Activated CD8-positive, alpha-beta T cell treated with anti-CD3 and anti-CD28 coated beads, Interleukin-2, amount 10 ng/mL, durations not matched to agents 7 days and 5 days (primary cell): ENCODE results near the gene VEZF1. TPM values are rescaled to one million over a fixed set of nuclear protein-coding genes. Genes with fewer than 3 reads are reported as not detected.

ENCODE experiments used
- ATAC-seq: fragments of 150-1000 bp; cut with Tn5 transposase; one replicate; pipeline ENCODE4 v1.10.0; 2021; ENCODE audit warnings: moderate library complexity
- CTCF ChIA-PET: fragments of 350-600 bp; sonication (Branson Sonifier 250); formaldehyde crosslinking; loops from one replicate; lab custom pipeline; 2021; ENCODE audit warnings: antibody characterized with exemption; lab: Charles Lee
- POLR2A ChIA-PET: fragments of 350-600 bp; sonication (Branson Sonifier 250); formaldehyde crosslinking; loops from one replicate; lab custom pipeline; 2021; ENCODE audit warnings: antibody characterized with exemption; lab: Charles Lee
- DNase-seq: peaks from one replicate; pipeline ENCODE4 v3.0.0-alpha.2; 2020
- H3K27ac Mint-ChIP-seq: one replicate; pipeline ENCODE4 v1.8.0; 2021; ENCODE audit warnings: mild to moderate bottlenecking, mixed read lengths
- H3K27me3 Mint-ChIP-seq: one replicate; pipeline ENCODE4 v1.8.0; 2021; ENCODE audit warnings: low read depth, mixed read lengths
- H3K36me3 Mint-ChIP-seq: one replicate; pipeline ENCODE4 v1.8.0; 2021; ENCODE audit warnings: low read depth, mixed read lengths
- H3K4me1 Mint-ChIP-seq: one replicate; pipeline ENCODE4 v1.8.0; 2021; ENCODE audit warnings: low read depth, mixed read lengths
- H3K4me3 Mint-ChIP-seq: one replicate; pipeline ENCODE4 v1.8.0; 2021; ENCODE audit warnings: mild to moderate bottlenecking, mixed read lengths
- H3K9me3 Mint-ChIP-seq: one replicate; pipeline ENCODE4 v1.8.0; 2022; ENCODE audit warnings: mixed read lengths; ENCODE audit not compliant: insufficient read depth
- total RNA-seq, 2 experiments: library from RNA; stranded (reverse); gene quantifications; one replicate each; pipeline ENCODE4 v1.2.3, GENCODE V29; 2021

The VEZF1 gene
- total RNA-seq, 2 experiments from 2014 or later: 37.5 to 37.6 TPM

DNA sequence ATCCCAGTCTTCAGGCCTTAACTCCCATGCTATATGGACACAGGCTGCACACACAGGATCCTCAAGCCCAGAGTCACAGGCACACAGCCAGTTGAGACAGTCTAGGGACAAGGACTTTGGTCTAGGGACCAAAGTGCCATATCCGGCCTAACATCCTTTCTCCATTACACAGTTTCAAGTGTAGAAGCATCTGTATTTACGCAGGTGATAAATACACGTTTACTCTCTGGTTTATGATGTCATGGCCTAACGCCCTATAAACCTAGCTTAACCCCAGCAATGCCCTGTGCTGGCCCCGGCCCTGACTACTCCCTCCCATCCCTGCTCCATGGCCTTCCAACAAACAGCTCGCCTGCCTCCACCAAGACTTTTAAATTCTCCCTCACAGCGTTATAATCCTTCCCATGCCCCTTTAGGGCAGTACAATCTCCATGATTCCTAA lies 50.0 kb downstream of the VEZF1 start:
- CTCF ChIA-PET: interaction anchor here (0.9 kb wide), 1 partner anchor 9 kb away, joined by 3 read pairs; no protein-coding TSS in a partner anchor
- no peak for ATAC-seq
- POLR2A ChIA-PET: no interaction called here
- no peak for DNase-seq
- Mint-ChIP-seq H3K27me3 (peaks cover 15% of the 10 kb centered on the region), H3K9me3 (no peaks in the 10 kb centered on the region), H3K27ac (no peak overlapping the region), H3K36me3 (no peaks in the 10 kb centered on the region), H3K4me1 (peaks cover 11% of the 10 kb centered on the region), H3K4me3 (no peak overlapping the region)

GRCh38 chr17:57937492-57937891 lies 50.6 kb downstream of the VEZF1 start:
- ATAC-seq: no peak
- Mint-ChIP-seq H3K4me1 (peaks cover 11% of the 10 kb centered on the region), H3K36me3 (no peaks in the 10 kb centered on the region), H3K27me3 (peaks cover 15% of the 10 kb centered on the region), H3K9me3 (no peaks in the 10 kb centered on the region), H3K4me3 (no peak overlapping the region), H3K27ac (no peak overlapping the region)
- DNase-seq: no peak
- POLR2A ChIA-PET: no interaction called here
- CTCF ChIA-PET: no interaction called here

DNA sequence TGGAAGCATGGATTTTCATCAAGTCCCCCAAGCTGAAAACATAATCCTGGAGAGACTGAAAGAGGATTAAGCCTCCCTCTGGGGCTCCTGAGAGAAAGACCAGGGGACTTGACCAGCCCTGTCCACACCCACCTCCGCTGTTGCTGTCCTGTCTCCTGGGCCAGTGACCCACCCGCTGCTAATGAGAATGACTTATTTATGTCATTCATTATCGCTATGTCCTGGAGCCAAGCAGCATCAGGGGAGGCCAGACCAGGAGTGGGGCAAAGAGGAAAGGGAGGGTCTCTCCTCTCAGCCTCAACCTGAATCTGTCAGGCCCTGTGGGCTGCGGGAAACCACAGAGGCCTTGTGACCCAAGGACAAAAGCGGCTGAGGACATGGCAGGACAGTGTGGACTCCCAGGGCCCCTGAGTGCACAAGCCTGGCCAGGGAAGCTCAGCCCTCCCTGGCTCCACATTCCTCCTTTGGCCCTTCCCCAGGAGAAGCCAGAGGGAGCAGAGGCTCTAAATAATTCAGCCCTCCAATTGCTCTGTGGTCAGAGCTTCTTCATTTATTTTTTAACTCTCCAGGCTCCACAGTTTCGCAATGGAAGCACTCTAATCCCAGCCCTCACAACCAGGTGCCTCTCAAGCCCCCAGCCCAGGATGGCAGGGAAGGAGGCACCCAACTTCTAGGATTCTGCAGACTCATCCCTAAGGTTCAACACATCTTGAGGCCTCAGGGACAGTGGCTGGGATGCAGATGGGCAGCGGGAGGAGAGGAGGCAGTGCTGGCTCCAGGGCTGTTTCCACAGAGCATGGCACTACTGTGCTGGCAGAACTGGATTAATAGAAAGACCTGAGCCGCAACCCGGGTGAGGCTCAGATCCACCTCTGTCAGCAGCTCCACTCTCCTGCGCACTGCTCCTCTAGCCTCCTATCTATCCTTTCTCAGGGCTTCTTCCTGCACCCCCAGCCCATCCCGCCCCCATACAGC lies 51.9 kb downstream of the VEZF1 start:
- ATAC-seq: no peak
- no peak overlapping the region for H3K27ac Mint-ChIP-seq

DNA sequence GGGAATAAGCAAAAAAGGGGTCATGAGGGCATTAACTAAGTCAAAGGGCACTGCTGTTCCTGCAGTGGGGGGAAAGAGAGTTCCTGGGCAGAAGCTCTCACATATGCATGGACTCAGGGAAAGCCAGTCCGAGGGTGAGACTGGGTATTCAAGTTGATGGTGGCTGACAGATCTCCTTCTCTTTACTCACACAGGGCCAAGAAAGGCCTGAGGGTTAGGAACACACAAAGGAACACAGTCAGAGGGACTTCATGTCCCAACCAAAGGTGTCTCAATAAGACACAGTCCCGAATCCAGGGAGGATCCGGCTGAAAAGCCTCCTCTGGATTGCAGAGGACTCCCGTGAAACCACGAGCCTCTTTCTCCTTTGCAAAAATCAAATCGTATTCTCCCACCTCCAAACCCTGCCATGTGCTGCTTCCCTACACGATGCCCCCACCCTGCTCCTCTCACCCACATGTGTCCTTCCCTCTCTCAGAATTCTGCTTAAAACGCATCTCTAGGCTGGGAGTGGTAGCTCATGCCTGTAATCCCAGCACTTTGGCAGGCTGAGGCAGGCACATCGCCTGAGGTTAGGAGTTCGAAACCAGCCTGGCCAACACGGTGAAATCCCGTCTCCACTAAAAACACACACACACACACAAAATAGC lies 56.4 kb downstream of the VEZF1 start:
- Mint-ChIP-seq H3K36me3 (no peaks in the 10 kb centered on the region), H3K4me3 (no peak overlapping the region), H3K27ac (no peak overlapping the region), H3K27me3 (peaks cover 12% of the 10 kb centered on the region), H3K9me3 (no peaks in the 10 kb centered on the region), H3K4me1 (no peaks in the 10 kb centered on the region)
- CTCF ChIA-PET: no interaction called here
- no peak for DNase-seq
- POLR2A ChIA-PET: no interaction called here
- no peak for ATAC-seq

More for the DNA sequence above, 51.9 kb downstream of the VEZF1 start:
- CTCF ChIA-PET: no interaction called here
- H3K4me3 Mint-ChIP-seq: no peak overlapping the region
- no peaks in the 10 kb centered on the region for H3K36me3 Mint-ChIP-seq
- POLR2A ChIA-PET: no interaction called here
- H3K9me3 Mint-ChIP-seq: no peaks in the 10 kb centered on the region
- DNase-seq: no peak
- peaks cover 14% of the 10 kb centered on the region for H3K27me3 Mint-ChIP-seq
- peaks cover 11% of the 10 kb centered on the region for H3K4me1 Mint-ChIP-seq

GRCh38 chr17:57930239-57930638 lies 57.8 kb downstream of the VEZF1 start:
- Mint-ChIP-seq H3K36me3 (no peaks in the 10 kb centered on the region), H3K9me3 (no peaks in the 10 kb centered on the region), H3K4me3 (no peak overlapping the region), H3K27me3 (peaks cover 12% of the 10 kb centered on the region), H3K27ac (no peak overlapping the region), H3K4me1 (no peaks in the 10 kb centered on the region)
- ChIA-PET POLR2A (no interaction called here), CTCF (no interaction called here)
- no peak for DNase-seq
- ATAC-seq: no peak

DNA sequence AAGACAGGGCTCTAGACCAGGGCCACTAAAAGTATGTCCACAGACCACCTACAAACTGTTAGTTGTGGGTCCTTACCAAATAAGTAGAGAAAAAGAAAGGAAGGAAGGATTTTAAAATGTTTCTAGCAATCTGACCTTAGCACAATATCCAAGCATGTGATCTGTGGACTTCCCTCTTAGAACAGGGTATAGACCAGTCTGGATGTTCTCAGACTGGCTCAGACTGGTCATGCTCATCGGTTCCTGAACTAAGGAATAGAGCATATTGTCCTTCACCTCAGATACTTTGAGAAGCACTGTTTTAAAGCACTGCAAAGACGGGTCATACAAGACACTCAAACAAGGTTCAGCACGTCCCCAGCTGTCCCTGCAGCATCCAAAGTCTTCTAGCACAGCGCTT lies 58.7 kb downstream of the VEZF1 start:
- no peak for ATAC-seq
- no peak for DNase-seq
- H3K27me3 Mint-ChIP-seq: peaks cover 14% of the 10 kb centered on the region
- no peaks in the 10 kb centered on the region for H3K9me3 Mint-ChIP-seq
- peaks cover 3% of the 10 kb centered on the region for H3K4me1 Mint-ChIP-seq
- H3K36me3 Mint-ChIP-seq: no peaks in the 10 kb centered on the region
- H3K4me3 Mint-ChIP-seq: no peak overlapping the region
- H3K27ac Mint-ChIP-seq: no peak overlapping the region
- POLR2A ChIA-PET: no interaction called here
- CTCF ChIA-PET: no interaction called here

DNA sequence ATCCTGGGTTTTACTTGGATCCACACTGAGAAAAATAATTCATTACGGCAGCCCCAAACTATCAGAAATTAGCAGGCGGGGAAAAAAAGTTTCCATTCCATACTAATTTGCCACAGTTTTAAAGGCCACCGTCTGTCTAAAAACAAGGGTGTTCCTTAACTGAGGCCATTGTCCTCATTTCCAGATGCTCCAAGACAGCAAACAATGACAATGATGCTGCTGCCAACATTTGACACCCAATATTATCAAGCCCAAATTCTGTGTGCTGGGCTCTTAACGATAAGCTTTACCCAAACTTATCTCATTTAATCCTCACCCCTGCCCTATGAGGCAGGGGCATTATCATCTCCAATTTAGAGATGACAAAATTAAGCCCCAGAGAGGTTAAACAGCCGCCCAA lies 59.1 kb downstream of the VEZF1 start:
- POLR2A ChIA-PET: no interaction called here

DNA sequence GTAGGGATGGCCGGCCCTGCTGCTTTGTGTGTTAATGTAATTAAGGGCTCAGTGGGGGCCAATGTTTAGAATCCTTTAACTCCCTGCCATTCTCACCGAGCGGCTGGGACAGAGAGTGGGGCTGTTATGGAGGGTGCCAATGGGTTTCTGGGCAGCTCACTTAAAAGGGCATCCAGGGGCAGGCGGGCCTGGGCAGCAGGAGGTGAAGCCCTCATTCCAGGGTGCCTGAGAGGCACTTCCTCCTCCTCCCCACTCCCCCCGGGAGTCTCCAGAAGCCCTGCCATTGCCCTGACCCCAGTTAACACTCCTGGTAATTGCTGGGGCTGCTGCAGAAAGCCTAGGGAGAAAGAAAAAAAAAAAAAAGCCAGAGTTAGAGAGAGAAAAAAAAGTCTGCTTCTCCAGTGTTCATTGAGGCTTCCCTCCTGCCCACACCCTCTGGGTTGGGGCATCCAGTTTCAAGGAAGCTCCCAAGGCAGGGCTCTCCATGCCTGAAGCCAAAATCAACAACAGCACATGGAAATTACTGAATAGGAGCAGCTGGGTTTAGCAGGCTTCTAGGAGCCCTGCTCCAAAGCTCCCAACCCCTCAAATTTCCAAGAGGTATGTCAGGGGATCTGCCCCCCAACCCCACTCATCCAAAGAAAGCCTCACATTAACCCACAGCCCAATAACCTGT lies 60.9 kb downstream of the VEZF1 start:
- CTCF ChIA-PET: interaction anchor here (1.1 to 1.2 kb wide), 2 partner anchors 12 to 183 kb away, joined by 3 read pairs; no protein-coding TSS in a partner anchor
- H3K4me3 Mint-ChIP-seq: no peak overlapping the region
- peaks cover 12% of the 10 kb centered on the region for H3K4me1 Mint-ChIP-seq
- no peaks in the 10 kb centered on the region for H3K9me3 Mint-ChIP-seq
- H3K36me3 Mint-ChIP-seq: no peaks in the 10 kb centered on the region
- POLR2A ChIA-PET: no interaction called here
- no peak overlapping the region for H3K27ac Mint-ChIP-seq
- no peak for ATAC-seq
- DNase-seq: no peak
- H3K27me3 Mint-ChIP-seq: peaks cover 18% of the 10 kb centered on the region

More for the DNA sequence above, 59.1 kb downstream of the VEZF1 start:
- Mint-ChIP-seq H3K4me3 (no peak overlapping the region), H3K36me3 (no peaks in the 10 kb centered on the region), H3K27ac (no peak overlapping the region), H3K27me3 (peaks cover 14% of the 10 kb centered on the region), H3K9me3 (no peaks in the 10 kb centered on the region), H3K4me1 (peaks cover 3% of the 10 kb centered on the region)
- no peak for ATAC-seq
- CTCF ChIA-PET: no interaction called here
- DNase-seq: no peak

DNA sequence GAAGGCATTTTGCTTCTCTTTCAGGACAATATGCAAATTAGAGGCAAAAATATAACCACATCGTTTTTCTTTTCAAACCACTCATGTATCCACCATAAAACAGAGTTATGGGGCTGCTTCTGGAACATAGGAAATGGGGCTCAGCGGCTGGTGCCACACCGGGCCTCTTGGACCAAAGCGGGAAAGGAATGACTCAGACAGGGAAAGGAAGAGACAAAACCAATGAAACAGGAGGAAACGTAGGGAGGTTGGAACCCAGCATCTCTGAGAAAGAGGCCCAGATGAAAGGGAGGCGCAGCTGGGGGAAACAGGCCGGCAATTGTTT lies 61.4 kb downstream of the VEZF1 start:
- H3K27ac Mint-ChIP-seq: peak overlapping the region; percentile 43
- no peaks in the 10 kb centered on the region for H3K36me3 Mint-ChIP-seq
- no peaks in the 10 kb centered on the region for H3K9me3 Mint-ChIP-seq
- peaks cover 20% of the 10 kb centered on the region for H3K27me3 Mint-ChIP-seq
- no peak overlapping the region for H3K4me3 Mint-ChIP-seq
- peaks cover 12% of the 10 kb centered on the region for H3K4me1 Mint-ChIP-seq
- ATAC-seq (no peak), DNase-seq (no peak)
- ChIA-PET CTCF (interaction anchor here (1.2 to 1.4 kb wide), 2 partner anchors 34 to 184 kb away, joined by 3 read pairs; no protein-coding TSS in a partner anchor), POLR2A (no interaction called here)

DNA sequence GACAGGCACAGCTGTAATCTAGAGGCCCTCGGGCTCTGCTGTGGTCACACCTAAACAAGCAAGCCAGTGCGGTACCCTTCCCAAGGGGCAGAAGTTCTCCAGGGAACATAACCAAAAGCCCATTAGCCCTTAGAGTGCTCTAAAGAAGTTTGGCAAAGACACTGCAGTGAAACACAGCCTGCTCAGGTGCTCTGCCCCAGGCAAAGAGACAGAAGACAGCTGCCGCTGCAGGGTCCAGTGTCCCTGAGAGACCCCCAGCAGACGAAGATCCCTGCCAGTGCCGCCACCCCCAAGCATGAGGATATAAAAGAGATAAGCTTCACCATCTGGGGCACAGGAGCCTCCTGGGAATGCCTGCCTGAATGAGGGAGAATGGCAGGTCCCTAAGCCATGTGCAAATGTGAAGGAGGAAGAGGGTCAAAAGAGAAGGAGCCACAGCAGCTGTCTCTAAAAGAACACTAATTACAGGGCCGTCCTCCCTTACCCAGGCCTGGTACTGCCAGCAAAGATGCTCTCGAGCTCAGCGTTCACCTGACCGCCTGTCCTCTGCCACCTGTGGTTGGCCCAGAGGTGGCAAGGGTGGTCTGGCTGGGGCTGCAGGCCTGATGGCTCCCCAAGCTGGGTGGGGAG lies 62.6 kb downstream of the VEZF1 start:
- CTCF ChIA-PET: interaction anchor here (0.6 to 1.4 kb wide), 3 partner anchors 17 to 33 kb away, joined by 3 read pairs; partner anchors contain the start of gene CUEDC1
- Mint-ChIP-seq H3K4me3 (no peak overlapping the region), H3K36me3 (no peaks in the 10 kb centered on the region), H3K9me3 (no peaks in the 10 kb centered on the region), H3K27me3 (peaks cover 26% of the 10 kb centered on the region), H3K4me1 (peaks cover 12% of the 10 kb centered on the region), H3K27ac (no peak overlapping the region)
- DNase-seq (no peak), ATAC-seq (no peak)
- POLR2A ChIA-PET: no interaction called here

DNA sequence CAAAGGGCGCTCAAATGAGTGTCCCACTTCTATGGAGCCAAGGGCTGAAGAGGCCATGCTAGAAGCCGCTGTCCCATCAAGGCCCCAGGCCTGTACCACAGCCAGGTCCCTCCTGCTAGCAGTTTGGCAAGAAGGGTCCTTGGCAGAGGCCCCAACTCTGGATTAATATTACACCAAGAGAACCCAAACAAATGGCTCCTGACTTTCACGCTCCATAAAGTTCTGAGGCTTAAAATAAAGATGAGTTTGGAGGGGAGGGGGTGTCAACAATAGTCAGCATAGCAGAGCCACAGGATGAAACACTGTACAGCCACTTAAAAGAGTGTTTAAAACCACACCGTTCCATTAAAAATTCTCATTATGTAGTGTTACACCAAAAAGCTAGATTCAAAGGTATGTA lies 63.4 kb downstream of the VEZF1 start:
- Mint-ChIP-seq H3K9me3 (no peaks in the 10 kb centered on the region), H3K36me3 (no peaks in the 10 kb centered on the region), H3K27me3 (peaks cover 26% of the 10 kb centered on the region), H3K4me1 (peaks cover 12% of the 10 kb centered on the region), H3K27ac (no peak overlapping the region), H3K4me3 (no peak overlapping the region)
- DNase-seq (no peak), ATAC-seq (no peak)
- ChIA-PET CTCF (interaction anchor here (0.8 kb wide), 1 partner anchor 31 kb away, joined by 3 read pairs; the partner anchor contains the start of gene CUEDC1), POLR2A (no interaction called here)
